22Rv1 (cell line): ENCODE data around the gene SLC1A1.

Experiments
- ZFX ChIP-seq: fragments of 450-650 bp; IDR thresholded peaks from 2 replicates; pipeline ENCODE4 v1.6.1; 2017; ENCODE audit warnings: antibody characterized with exemption, borderline replicate concordance
- TF ChIP-seq, protein P1 (sequence below): fragments of 450-650 bp; IDR thresholded peaks from 2 replicates; pipeline ENCODE4 v1.5.1; 2017; ENCODE audit warnings: mild to moderate bottlenecking

GRCh38 chr9:4573634-4574389 lies 83.5 kb downstream of the SLC1A1 start:
- TF ChIP-seq, protein P1, sequence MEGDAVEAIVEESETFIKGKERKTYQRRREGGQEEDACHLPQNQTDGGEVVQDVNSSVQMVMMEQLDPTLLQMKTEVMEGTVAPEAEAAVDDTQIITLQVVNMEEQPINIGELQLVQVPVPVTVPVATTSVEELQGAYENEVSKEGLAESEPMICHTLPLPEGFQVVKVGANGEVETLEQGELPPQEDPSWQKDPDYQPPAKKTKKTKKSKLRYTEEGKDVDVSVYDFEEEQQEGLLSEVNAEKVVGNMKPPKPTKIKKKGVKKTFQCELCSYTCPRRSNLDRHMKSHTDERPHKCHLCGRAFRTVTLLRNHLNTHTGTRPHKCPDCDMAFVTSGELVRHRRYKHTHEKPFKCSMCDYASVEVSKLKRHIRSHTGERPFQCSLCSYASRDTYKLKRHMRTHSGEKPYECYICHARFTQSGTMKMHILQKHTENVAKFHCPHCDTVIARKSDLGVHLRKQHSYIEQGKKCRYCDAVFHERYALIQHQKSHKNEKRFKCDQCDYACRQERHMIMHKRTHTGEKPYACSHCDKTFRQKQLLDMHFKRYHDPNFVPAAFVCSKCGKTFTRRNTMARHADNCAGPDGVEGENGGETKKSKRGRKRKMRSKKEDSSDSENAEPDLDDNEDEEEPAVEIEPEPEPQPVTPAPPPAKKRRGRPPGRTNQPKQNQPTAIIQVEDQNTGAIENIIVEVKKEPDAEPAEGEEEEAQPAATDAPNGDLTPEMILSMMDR, result no peak
- no peak for TF ChIP-seq ZFX
